ENCODE data around the gene ADRA2C.

ADRA2C gene

GRCh38 chr4:3740256-3740655 is 25.9 kb upstream of the ADRA2C start:
- no peak for DNase-seq (ENCODE audit: extremely low read depth, low read depth)
- TF ChIP-seq, protein P1, sequence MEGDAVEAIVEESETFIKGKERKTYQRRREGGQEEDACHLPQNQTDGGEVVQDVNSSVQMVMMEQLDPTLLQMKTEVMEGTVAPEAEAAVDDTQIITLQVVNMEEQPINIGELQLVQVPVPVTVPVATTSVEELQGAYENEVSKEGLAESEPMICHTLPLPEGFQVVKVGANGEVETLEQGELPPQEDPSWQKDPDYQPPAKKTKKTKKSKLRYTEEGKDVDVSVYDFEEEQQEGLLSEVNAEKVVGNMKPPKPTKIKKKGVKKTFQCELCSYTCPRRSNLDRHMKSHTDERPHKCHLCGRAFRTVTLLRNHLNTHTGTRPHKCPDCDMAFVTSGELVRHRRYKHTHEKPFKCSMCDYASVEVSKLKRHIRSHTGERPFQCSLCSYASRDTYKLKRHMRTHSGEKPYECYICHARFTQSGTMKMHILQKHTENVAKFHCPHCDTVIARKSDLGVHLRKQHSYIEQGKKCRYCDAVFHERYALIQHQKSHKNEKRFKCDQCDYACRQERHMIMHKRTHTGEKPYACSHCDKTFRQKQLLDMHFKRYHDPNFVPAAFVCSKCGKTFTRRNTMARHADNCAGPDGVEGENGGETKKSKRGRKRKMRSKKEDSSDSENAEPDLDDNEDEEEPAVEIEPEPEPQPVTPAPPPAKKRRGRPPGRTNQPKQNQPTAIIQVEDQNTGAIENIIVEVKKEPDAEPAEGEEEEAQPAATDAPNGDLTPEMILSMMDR (IDR thresholded peaks at IDR 0.05; ENCODE audit: low read depth, low read length, missing control alignments), result no peak
- no peak overlapping the region for H3K4me3 ChIP-seq (replicated peaks; ENCODE audit: low read depth, low read length)

DNA sequence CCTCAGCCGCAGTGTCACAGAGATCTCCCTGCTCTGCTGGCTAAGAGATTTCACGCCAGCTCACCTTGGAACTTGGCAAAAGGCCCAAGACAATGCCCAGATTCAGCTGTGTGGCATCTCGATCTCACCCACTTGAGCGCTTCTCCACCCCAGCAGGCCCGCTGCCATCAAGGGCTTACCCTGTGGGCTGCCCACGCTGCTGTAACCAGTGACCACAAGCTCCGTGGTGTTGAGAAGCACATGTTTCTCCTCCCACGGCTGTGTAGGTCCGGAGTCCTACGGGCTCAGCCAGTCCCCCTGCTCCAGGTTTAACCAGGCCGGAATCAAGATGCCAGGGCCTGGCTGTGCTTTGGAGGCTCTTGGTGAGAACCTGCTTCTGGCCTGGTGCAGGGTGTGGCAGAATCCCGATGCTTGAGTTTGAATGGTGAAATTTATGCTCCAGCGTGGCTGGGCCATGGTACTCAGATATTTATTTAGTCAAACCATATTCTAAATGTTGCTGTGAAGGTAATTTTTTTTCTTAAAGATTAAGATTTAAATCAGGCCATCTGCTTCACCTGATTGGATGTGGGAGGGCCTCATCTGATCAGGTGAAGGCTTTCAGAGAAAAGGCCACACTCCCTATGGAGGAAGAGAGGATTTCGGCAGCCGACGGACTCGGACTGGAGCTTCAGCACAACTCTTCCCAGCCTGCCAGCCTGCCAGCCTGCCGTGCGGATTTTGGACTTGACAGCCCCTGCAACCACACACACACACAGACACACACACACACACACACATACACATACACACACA is 24.8 kb upstream of the ADRA2C start:
- TF ChIP-seq, protein P1 (IDR thresholded peaks at IDR 0.05; ENCODE audit: low read depth, low read length, missing control alignments), result no peak
- H3K4me3 ChIP-seq (replicated peaks; ENCODE audit: low read depth, low read length), result no peak overlapping the region
- DNase-seq (ENCODE audit: extremely low read depth, low read depth), result no peak

DNA sequence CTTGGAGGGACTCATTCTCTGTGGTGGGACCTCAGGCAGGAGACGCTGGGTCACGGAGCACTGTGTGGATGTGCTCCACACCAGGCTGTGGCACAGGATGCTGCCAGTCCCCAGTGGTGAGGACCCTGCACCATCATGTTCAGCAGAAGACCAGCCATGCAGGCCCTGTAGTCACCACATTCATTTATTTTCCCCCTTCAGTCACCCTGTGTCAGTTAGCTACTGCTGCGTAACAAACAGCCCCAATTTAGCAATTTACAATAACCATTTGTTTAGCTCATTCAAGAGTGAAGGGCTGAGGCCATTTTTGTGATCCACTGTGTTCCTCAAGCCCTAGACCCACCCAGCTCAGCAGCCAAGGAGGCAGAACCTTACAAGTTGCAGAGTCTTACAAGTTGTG is 23.6 kb upstream of the ADRA2C start:
- H3K4me3 ChIP-seq (replicated peaks; ENCODE audit: low read depth, low read length), result no peak overlapping the region
- TF ChIP-seq, protein P1 (IDR thresholded peaks at IDR 0.05; ENCODE audit: low read depth, low read length, missing control alignments), result no peak
- DNase-seq (ENCODE audit: extremely low read depth, low read depth), result no peak

DNA sequence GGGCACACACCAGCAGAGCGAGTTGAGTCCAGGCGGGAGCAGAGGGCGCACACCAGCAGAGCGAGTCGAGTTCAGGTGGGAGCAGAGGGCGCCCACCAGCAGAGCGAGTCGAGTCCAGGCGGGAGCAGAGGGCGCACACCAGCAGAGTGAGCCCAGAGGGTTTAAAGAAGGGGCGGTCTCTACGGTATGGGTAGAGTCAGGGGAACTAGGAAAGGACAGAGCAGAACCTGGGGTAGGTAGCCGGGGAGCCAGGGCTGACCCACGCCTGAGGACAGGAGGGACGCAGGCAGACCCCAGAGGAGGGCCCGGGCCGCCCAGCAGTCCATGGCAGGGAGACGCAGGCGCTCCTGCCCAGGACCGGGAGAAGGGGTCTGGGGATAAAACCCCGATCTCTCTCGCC is 22.0 kb upstream of the ADRA2C start:
- DNase-seq (ENCODE audit: extremely low read depth, low read depth), result no peak
- TF ChIP-seq, protein P1 (IDR thresholded peaks at IDR 0.05; ENCODE audit: low read depth, low read length, missing control alignments), result no peak
- H3K4me3 ChIP-seq (replicated peaks; ENCODE audit: low read depth, low read length), result no peak overlapping the region

GRCh38 chr4:3744901-3745300 is 21.3 kb upstream of the ADRA2C start:
- TF ChIP-seq, protein P1 (IDR thresholded peaks at IDR 0.05; ENCODE audit: low read depth, low read length, missing control alignments), result no peak
- no peak overlapping the region for H3K4me3 ChIP-seq (replicated peaks; ENCODE audit: low read depth, low read length)
- no peak for DNase-seq (ENCODE audit: extremely low read depth, low read depth)

DNA sequence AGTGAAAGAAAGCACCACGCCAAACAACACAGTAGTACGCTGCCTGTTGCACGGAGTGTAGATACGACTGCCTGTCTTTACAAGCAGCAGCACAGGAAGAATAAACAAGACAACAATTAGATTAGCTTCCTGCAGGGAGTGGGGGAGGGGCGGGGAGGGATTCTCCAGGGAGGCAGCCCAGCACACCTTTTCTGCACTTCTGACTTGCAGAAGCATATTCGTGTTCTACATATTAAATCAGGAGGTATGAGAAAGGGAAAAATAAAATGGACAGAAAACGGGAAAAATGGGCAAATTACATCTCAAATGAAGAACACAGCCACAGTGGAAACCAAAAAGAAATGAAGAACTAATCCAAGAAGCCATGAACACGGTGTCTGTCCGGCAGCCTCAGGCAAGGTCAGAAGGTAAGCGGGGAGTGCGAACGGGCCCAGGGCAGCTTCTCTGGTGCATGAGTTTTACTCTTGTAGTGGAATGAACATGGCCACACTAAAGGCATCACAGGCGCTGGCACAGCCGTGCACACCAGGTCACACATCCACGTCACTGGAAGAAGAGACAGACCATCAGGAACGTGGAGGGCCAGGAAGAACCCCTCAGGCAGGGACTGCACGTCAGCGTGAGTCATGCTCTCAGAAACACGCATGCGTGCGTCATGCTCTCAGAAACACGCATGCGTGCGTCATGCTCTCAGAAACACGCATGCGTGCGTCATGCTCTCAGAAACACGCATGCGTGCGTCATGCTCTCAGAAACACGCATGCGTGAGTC is 20.1 kb upstream of the ADRA2C start:
- TF ChIP-seq, protein P1 (IDR thresholded peaks at IDR 0.05; ENCODE audit: low read depth, low read length, missing control alignments), result no peak
- no peak for DNase-seq (ENCODE audit: extremely low read depth, low read depth)
- no peak overlapping the region for H3K4me3 ChIP-seq (replicated peaks; ENCODE audit: low read depth, low read length)
